ENCODE measurements around the gene ANKRD33B. TPM values are rescaled to one million over a fixed set of nuclear protein-coding genes. Genes with fewer than 3 reads are reported as not detected.
"Not testable (repeated sequence)": the region's sequence is repeated elsewhere in the genome, so short reads cannot be mapped to it uniquely, and the experiment has no call there.

Gene ANKRD33B
- total RNA-seq, 1 donor from 2014 or later = 2.9 TPM

GRCh38 chr5:10534561-10535530 is 29.0 kb upstream of the ANKRD33B start:
- intact Hi-C loops (cut with DNase I) = no loop called here
- DNase-seq (no peak), ATAC-seq (ENCODE audit: poor library complexity) (no peak)

GRCh38 chr5:10536511-10536910 is 27.4 kb upstream of the ANKRD33B start:
- ATAC-seq (ENCODE audit: poor library complexity) (no peak), DNase-seq (no peak)
- intact Hi-C loops (cut with DNase I) = no loop called here

- peak; percentile 43 for ATAC-seq (ENCODE audit: poor library complexity)
- intact Hi-C loops (cut with DNase I) = no loop called here
- no peak for DNase-seq
These were observed 26.8 kb upstream of the ANKRD33B start for GRCh38 chr5:10536931-10537579.

- intact Hi-C loops (cut with DNase I) = no loop called here
- DNase-seq = no peak
- no peak for ATAC-seq (ENCODE audit: poor library complexity)
These were observed 26.2 kb upstream of the ANKRD33B start for GRCh38 chr5:10537624-10538023.

- ATAC-seq (ENCODE audit: poor library complexity) (no peak), DNase-seq (no peak)
- intact Hi-C loops (cut with DNase I) = no loop called here
These were observed 25.6 kb upstream of the ANKRD33B start for GRCh38 chr5:10538103-10538788.

GRCh38 chr5:10538789-10539686 is 24.8 kb upstream of the ANKRD33B start:
- no peak for ATAC-seq (ENCODE audit: poor library complexity)
- intact Hi-C loops (cut with DNase I) = no loop called here
- DNase-seq = no peak

- no peak for DNase-seq
- intact Hi-C loops (cut with DNase I) = no loop called here
- ATAC-seq (ENCODE audit: poor library complexity) = no peak
These were observed 24.2 kb upstream of the ANKRD33B start for GRCh38 chr5:10539687-10539998.

GRCh38 chr5:10540036-10540544 is 23.8 kb upstream of the ANKRD33B start:
- no peak for ATAC-seq (ENCODE audit: poor library complexity)
- intact Hi-C loops (cut with DNase I) = no loop called here
- no peak for DNase-seq

- intact Hi-C loops (cut with DNase I) = no loop called here
- no peak for DNase-seq
- no peak for ATAC-seq (ENCODE audit: poor library complexity)
These were observed 22.8 kb upstream of the ANKRD33B start for GRCh38 chr5:10540951-10541646.

GRCh38 chr5:10542055-10542550 is 21.8 kb upstream of the ANKRD33B start:
- intact Hi-C loops (cut with DNase I) = no loop called here
- ATAC-seq (ENCODE audit: poor library complexity) = no peak
- no peak for DNase-seq

- intact Hi-C loops (cut with DNase I) = no loop called here
- DNase-seq (no peak), ATAC-seq (ENCODE audit: poor library complexity) (no peak)
These were observed 20.3 kb upstream of the ANKRD33B start for GRCh38 chr5:10543585-10544040.

- no peak for DNase-seq
- no peak for ATAC-seq (ENCODE audit: poor library complexity)
- intact Hi-C loops (cut with DNase I) = no loop called here
These were observed 18.8 kb upstream of the ANKRD33B start for GRCh38 chr5:10545084-10545483.

- DNase-seq (no peak), ATAC-seq (ENCODE audit: poor library complexity) (no peak)
- intact Hi-C loops (cut with DNase I) = no loop called here
These were observed 17.7 kb upstream of the ANKRD33B start for GRCh38 chr5:10546186-10546585.

GRCh38 chr5:10548418-10549122 is 15.3 kb upstream of the ANKRD33B start:
- no peak for ATAC-seq (ENCODE audit: poor library complexity)
- no peak for DNase-seq
- intact Hi-C loops (cut with DNase I) = no loop called here

- intact Hi-C loops (cut with DNase I); ATAC-seq (ENCODE audit: poor library complexity); DNase-seq: not testable (repeated sequence)
These were observed 14.8 kb upstream of the ANKRD33B start for GRCh38 chr5:10549123-10549514.

- no peak for ATAC-seq (ENCODE audit: poor library complexity)
- no peak for DNase-seq
- intact Hi-C loops (cut with DNase I) = no loop called here
These were observed 13.5 kb upstream of the ANKRD33B start for GRCh38 chr5:10550222-10550995.
